Measurements from ENCODE around the gene APLP1. TPM values are rescaled to one million over a fixed set of nuclear protein-coding genes. Genes with fewer than 3 reads are reported as not detected.
"Not testable (repeated sequence)": the region's sequence is repeated elsewhere in the genome, so short reads cannot be mapped to it uniquely, and the experiment has no call there.

The APLP1 gene
- total RNA-seq, 2 donors from 2014 or later, result 17.5 to 33.6 TPM

DNA sequence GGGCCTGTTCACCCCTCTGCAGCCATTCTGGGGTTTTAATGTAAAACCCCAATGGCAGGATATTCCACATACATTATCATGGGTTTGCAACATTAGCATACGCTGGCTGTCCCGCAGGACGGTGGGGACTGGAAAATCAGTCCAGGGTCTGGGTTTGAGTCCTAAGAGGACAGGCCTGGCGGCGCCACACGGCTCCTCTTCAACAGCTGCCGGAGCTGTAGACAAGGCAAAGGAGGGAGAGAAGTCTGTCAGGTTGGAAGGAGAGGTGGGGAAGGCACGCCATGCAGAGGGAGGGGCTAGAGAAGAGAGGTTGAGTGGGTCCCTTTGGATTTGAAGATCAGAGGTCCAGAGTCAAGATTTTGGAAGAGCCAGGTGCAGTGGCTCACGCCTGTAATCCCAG is 20.0 kb downstream of the APLP1 start:
- no peak overlapping the region for H3K27ac ChIP-seq
- no peak for DNase-seq (ENCODE audit: low spot score)
- peaks cover 24% of the 10 kb centered on the region for H3K36me3 ChIP-seq

DNA sequence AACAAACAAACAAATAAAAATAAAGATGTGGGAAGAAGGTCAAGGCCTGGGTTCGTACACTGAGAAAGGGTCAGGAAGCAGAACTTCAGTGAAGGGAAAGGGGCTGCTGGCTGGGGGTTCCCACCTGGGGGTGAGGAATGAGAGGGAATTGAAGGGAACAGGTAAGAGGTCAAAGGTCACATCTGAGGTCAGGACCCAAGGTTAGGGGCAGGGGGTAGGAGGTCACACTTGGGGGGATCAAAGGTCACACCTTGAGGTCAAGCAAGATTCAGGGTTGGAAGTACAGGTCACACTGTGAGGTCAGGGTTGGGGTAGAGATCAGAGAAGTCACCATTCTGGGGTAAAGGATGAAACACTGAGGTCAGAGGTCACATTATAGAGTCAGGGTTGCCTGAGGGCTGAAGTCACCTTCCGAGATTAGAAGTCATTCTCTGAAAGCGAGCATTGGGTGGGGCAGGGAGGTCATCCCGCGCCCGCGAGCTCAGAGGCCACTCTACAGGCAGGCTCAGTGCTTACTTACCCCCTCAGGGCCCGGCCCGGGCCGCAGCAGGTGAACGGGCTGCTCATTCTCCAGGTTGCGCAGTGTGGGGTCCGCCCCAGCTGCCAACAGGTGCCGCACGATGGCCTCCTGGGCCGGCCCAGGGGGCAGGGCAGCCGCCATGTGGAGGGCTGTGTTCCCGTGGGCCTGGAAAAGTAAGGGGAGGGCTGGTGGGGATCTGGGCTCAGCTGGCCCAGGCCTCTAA is 21.2 kb downstream of the APLP1 start:
- Histone ChIP-seq H3K9me3 (no peaks in the 10 kb centered on the region), H3K27me3 (no peaks in the 10 kb centered on the region), H3K36me3 (peaks cover 24% of the 10 kb centered on the region), H3K27ac (no peak overlapping the region), H3K4me3 (no peak overlapping the region), H3K4me1 (no peaks in the 10 kb centered on the region)
- TF ChIP-seq, protein P1, sequence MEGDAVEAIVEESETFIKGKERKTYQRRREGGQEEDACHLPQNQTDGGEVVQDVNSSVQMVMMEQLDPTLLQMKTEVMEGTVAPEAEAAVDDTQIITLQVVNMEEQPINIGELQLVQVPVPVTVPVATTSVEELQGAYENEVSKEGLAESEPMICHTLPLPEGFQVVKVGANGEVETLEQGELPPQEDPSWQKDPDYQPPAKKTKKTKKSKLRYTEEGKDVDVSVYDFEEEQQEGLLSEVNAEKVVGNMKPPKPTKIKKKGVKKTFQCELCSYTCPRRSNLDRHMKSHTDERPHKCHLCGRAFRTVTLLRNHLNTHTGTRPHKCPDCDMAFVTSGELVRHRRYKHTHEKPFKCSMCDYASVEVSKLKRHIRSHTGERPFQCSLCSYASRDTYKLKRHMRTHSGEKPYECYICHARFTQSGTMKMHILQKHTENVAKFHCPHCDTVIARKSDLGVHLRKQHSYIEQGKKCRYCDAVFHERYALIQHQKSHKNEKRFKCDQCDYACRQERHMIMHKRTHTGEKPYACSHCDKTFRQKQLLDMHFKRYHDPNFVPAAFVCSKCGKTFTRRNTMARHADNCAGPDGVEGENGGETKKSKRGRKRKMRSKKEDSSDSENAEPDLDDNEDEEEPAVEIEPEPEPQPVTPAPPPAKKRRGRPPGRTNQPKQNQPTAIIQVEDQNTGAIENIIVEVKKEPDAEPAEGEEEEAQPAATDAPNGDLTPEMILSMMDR (IDR thresholded peaks at IDR 0.05), result no peak
- DNase-seq (ENCODE audit: low spot score), result no peak

More for the DNA sequence above, 20.0 kb downstream of the APLP1 start:
- no peaks in the 10 kb centered on the region for H3K27me3 ChIP-seq
- TF ChIP-seq, protein P1 (IDR thresholded peaks at IDR 0.05), result no peak
- H3K4me3 ChIP-seq, result no peak overlapping the region
- H3K4me1 ChIP-seq, result no peaks in the 10 kb centered on the region
- H3K9me3 ChIP-seq, result no peaks in the 10 kb centered on the region

DNA sequence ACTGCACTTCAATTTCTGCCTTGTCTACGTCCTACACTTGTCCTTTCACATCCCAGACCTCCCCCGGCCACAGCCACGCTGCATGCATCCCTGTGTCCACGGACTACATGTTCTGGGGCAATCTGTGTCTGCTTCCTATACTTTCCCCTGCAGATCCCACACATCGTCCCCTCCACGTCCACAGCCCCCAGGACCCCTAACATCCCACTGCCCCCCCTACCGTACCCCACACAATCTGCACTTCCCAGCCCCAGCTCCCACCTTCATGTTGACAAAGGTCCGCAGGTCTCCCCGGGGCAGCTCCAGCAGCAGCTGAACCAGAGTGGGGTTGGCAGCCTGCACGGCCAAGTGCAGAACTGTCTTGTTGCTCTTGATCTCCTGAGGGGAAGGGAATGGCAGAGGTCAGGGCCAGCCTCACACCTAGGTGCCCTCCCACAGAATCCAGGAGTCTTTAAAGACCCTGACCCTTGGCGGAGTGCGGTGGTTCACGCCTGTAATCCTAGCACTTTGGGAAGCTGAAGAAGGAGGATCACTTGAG is 21.8 kb downstream of the APLP1 start:
- Histone ChIP-seq H3K27ac (no peak overlapping the region), H3K9me3 (no peaks in the 10 kb centered on the region), H3K4me3 (no peak overlapping the region), H3K4me1 (no peaks in the 10 kb centered on the region), H3K36me3 (peaks cover 28% of the 10 kb centered on the region), H3K27me3 (no peaks in the 10 kb centered on the region)
- DNase-seq (ENCODE audit: low spot score), result no peak
- TF ChIP-seq, protein P1 (IDR thresholded peaks at IDR 0.05), result no peak

GRCh38 chr19:35891819-35892218 is 23.4 kb downstream of the APLP1 start:
- not testable (repeated sequence) for H3K27ac ChIP-seq; H3K4me1 ChIP-seq; H3K27me3 ChIP-seq; DNase-seq (ENCODE audit: low spot score); H3K9me3 ChIP-seq; H3K4me3 ChIP-seq
- H3K36me3 ChIP-seq, result peaks cover 45% of the 10 kb centered on the region

GRCh38 chr19:35894342-35894741 is 26.0 kb downstream of the APLP1 start:
- Histone ChIP-seq H3K36me3 (peaks cover 33% of the 10 kb centered on the region), H3K9me3 (no peaks in the 10 kb centered on the region), H3K4me1 (peaks cover 0 to 17% of the 10 kb centered on the region in 2 donors), H3K27ac (no peak overlapping the region), H3K27me3 (no peaks in the 10 kb centered on the region), H3K4me3 (no peak overlapping the region)
- TF ChIP-seq, protein P1 (IDR thresholded peaks at IDR 0.05), result no peak
- DNase-seq (ENCODE audit: low spot score), result no peak

DNA sequence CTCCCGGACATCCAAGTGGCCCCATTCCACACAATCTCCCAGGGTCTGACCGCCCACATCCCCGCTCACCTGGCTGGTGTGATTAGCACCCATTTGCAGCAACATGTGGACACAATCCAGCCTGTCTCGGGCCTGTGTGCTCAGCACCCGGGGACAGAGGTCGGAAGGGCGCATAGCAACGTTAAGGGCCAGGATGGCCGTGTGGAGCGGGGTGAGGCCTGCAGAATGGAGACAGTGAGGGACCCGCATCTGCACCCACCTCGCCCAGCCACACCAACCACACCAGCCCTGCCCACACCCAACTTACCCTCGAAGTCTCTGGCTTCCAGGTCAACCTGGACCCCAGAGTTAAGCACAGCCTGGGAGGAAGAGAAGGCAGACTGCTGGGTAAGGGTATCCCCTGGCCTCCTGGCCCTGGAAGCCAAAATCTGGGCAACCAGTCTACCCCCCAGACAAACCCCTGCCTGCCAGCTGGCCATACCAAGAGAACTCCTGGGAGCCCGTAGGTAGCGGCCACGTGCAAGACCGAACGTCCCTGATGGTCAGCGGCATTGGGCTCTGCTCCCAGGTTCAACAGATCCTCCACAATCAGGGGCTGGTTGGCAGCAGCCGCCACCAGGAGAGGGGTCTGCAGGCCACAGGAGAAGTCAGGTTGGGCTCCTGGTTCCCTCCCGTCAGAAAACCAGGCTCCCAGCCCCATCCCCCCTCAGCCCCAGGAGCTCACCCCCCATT is 27.7 kb downstream of the APLP1 start:
- TF ChIP-seq, protein P1 (IDR thresholded peaks at IDR 0.05), result no peak
- H3K27ac ChIP-seq, result no peak overlapping the region
- DNase-seq (ENCODE audit: low spot score), result no peak
- no peak overlapping the region for H3K4me3 ChIP-seq
- no peaks in the 10 kb centered on the region for H3K27me3 ChIP-seq
- peaks cover 0 to 20% of the 10 kb centered on the region in 2 donors for H3K4me1 ChIP-seq
- no peaks in the 10 kb centered on the region for H3K9me3 ChIP-seq
- peaks cover 25% of the 10 kb centered on the region for H3K36me3 ChIP-seq

Measured in right atrium auricular region (tissue), 2 donors.